ENCODE data around the gene FGF21. TPM values are rescaled to one million over a fixed set of nuclear protein-coding genes. Genes with fewer than 3 reads are reported as not detected.
A peak's percentile ranks its signal among the peaks of the same experiment; 100 is the strongest.

The FGF21 gene
- total RNA-seq, 2 experiments from 2014 or later = not detected

DNA sequence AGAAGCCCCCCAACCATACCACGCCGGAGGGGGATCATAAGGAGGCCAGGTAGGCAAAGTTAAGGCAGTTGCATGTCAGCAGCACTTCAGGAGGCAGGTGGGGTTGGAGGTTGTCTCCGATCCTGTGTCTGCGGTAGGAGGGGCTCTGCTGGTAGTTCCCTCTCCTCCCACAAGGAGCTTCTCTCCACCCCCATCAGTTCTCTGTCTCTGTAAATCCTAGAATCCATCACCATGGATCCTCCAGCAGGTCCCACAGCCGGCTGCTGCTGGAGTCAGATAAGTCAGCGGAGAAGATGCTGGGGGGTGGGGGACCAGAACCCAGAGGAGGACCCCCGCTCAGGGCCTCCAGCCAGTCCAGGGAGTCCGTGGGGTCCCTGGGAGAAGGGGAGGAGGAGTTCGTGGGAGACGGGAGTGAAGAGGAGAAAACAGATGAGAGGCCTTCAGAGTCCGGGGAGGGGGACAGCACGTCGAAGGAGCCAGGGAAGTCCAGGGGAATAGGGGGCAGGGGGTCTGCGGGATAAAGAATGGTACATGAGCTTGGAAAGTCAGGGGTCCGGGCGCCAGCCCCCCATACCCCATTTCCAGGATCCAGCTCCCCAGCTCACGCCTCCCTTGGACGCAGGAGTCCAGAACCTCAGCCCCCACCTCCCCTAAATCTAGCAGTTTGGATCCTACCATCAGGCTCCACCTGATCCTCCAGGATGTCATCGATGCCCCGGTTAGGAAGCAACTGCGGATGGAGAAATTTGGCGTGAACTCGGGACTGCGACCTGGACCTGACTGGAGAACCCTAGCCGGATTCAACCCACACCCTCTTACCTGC is 42.1 kb upstream of the FGF21 start:
- intact Hi-C loops (cut with DNase I, micrococcal nuclease) = loop anchor here (5.0 to 10.0 kb wide), 3 partner anchors 36 to 208 kb away; no protein-coding TSS in a partner anchor
- Mint-ChIP-seq H3K36me3 (ENCODE audit: low read depth) (no peaks in the 10 kb centered on the region), H3K27me3 (no peaks in the 10 kb centered on the region), H3K4me1 (ENCODE audit: low read depth) (peaks cover 21% of the 10 kb centered on the region), H3K9me3 (no peaks in the 10 kb centered on the region), H3K27ac (no peak overlapping the region), H3K4me3 (peak overlapping the region; percentile 88)
- H3K27ac ChIP-seq (ENCODE audit: low read depth in 1 of 2, low read length in 2 of 2) = no peak overlapping the region
- ChIA-PET CTCF (interaction anchor here (1.0 to 3.2 kb wide), 3 partner anchors 26 to 82 kb away, joined by 3 to 14 read pairs (median 6); no protein-coding TSS in a partner anchor), POLR2A (interaction anchor here (0.6 to 2.9 kb wide), 8 partner anchors 12 to 281 kb away, joined by 3 to 21 read pairs (median 4); partner anchors contain the start of genes CA11 and RUVBL2)
- peaks cover 25% of the 10 kb centered on the region for H3K4me1 ChIP-seq (ENCODE audit: insufficient read depth, low read length)
- peak overlapping the region; percentile 68 for H3K4me3 ChIP-seq (ENCODE audit: low read length)
- no peaks in the 10 kb centered on the region for H3K36me3 ChIP-seq (ENCODE audit: insufficient read depth, low read length)
- ATAC-seq (ENCODE audit: poor library complexity) = no peak
- no peaks in the 10 kb centered on the region for H3K27me3 ChIP-seq (ENCODE audit: control insufficient read depth in 1 of 2, insufficient read depth in 2 of 2, low read length in 2 of 2)
- TF ChIP-seq, protein P1, sequence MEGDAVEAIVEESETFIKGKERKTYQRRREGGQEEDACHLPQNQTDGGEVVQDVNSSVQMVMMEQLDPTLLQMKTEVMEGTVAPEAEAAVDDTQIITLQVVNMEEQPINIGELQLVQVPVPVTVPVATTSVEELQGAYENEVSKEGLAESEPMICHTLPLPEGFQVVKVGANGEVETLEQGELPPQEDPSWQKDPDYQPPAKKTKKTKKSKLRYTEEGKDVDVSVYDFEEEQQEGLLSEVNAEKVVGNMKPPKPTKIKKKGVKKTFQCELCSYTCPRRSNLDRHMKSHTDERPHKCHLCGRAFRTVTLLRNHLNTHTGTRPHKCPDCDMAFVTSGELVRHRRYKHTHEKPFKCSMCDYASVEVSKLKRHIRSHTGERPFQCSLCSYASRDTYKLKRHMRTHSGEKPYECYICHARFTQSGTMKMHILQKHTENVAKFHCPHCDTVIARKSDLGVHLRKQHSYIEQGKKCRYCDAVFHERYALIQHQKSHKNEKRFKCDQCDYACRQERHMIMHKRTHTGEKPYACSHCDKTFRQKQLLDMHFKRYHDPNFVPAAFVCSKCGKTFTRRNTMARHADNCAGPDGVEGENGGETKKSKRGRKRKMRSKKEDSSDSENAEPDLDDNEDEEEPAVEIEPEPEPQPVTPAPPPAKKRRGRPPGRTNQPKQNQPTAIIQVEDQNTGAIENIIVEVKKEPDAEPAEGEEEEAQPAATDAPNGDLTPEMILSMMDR (IDR thresholded peaks at IDR 0.05) = no peak
- H3K9me3 ChIP-seq (ENCODE audit: control insufficient read depth in 1 of 2, insufficient read depth in 1 of 2, low read length in 2 of 2) = no peaks in the 10 kb centered on the region
- peak in 2 of 14 experiments; percentile 39 to 52 for DNase-seq

DNA sequence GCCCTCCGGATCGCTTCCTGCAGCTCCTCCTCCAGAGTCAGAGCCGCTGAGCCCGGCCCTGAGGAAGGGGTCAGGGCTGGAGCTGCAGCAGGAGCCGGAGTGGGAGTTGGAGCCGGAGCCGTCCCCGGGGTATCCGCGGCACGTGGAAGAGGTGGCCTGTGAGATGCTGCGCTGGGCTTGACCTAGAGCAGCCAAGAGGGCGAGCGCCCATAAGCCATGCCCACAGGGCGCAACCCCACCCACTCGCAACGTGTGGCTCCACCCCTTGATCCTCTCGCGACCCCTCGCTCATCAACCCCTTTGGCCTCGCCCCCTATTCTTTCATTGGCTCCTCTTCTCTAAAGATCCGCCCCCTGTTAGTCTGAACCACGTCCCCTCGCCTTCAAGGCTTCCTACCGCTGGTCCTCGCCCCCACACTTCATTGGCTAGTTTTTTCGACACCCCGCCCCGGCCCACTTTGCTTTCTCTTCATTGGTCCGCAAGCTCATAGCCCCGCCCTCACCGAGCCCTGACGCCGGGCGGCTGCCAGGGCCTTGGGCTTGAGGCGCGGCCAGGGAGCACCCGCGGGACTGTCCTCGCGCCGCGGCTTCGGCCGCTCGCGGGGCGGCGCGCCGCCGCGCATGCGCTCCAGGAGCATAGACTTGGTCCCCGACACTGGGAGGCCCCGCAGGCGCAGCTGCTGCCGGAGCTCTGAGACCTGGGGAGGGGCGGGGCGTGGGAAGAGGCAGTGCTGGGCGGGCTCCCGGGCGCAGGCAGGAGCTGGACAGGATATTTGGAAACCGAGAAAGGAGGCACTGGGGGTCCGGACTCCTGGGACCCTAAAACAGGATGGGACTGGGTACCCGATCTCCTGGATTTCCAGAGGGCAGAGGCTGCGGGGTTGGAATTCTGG is 41.2 kb upstream of the FGF21 start:
- Mint-ChIP-seq H3K4me1 (ENCODE audit: low read depth) (peaks cover 21% of the 10 kb centered on the region), H3K36me3 (ENCODE audit: low read depth) (no peaks in the 10 kb centered on the region), H3K9me3 (no peaks in the 10 kb centered on the region), H3K27me3 (no peaks in the 10 kb centered on the region), H3K27ac (peak overlapping the region; percentile 50), H3K4me3 (peak overlapping the region; percentile 88)
- peak; percentile 94 to 99 (median 96) for DNase-seq
- CTCF ChIA-PET = interaction anchor here (1.0 to 3.2 kb wide), 4 partner anchors 25 to 81 kb away, joined by 3 to 14 read pairs (median 4); no protein-coding TSS in a partner anchor
- H3K9me3 ChIP-seq (ENCODE audit: control insufficient read depth in 1 of 2, insufficient read depth in 1 of 2, low read length in 2 of 2) = no peaks in the 10 kb centered on the region
- peak overlapping the region; percentile 68 for H3K4me3 ChIP-seq (ENCODE audit: low read length)
- ATAC-seq (ENCODE audit: poor library complexity) = peak; percentile 93
- POLR2A ChIA-PET = interaction anchor here (0.6 to 2.9 kb wide), 10 partner anchors 11 to 280 kb away, joined by 3 to 21 read pairs (median 3); partner anchors contain the start of genes CA11 and RUVBL2
- no peaks in the 10 kb centered on the region for H3K36me3 ChIP-seq (ENCODE audit: insufficient read depth, low read length)
- intact Hi-C loops (cut with DNase I, micrococcal nuclease) = loop anchor here (1.0 to 10.0 kb wide), 5 partner anchors 24 to 209 kb away; partner anchors contain the start of gene CA11 (in 1 of the 2)
- H3K27ac ChIP-seq (ENCODE audit: low read depth in 1 of 2, low read length in 2 of 2) = peak overlapping the region; percentile 23 to 41
- no peaks in the 10 kb centered on the region for H3K27me3 ChIP-seq (ENCODE audit: control insufficient read depth in 1 of 2, insufficient read depth in 2 of 2, low read length in 2 of 2)
- TF ChIP-seq, protein P1 (IDR thresholded peaks at IDR 0.05) = no peak
- peaks cover 25% of the 10 kb centered on the region for H3K4me1 ChIP-seq (ENCODE audit: insufficient read depth, low read length)

Data from CD4-positive, alpha-beta T cell (primary cell).